BJ (cell line): ENCODE measurements around the gene FZD10. TPM values are rescaled to one million over a fixed set of nuclear protein-coding genes. Genes with fewer than 3 reads are reported as not detected.

Experiments used
- CTCF ChIA-PET: fragments of 350-600 bp; formaldehyde crosslinking; extraction: SDS; loops from one replicate; lab custom pipeline; 2021; ENCODE audit warnings: antibody characterized with exemption, inconsistent platforms; lab: Yijun Ruan, JAX
- POLR2A ChIA-PET: fragments of 300-600 bp; sonication (Branson Sonifier 250); formaldehyde crosslinking; extraction: SDS; loops from one replicate; lab custom pipeline; 2021; ENCODE audit warnings: antibody characterized with exemption; lab: Charles Lee
- DNase-seq: peaks from one replicate; pipeline ENCODE4 v3.0.0-alpha.2; 2011; ENCODE audit warnings: low read depth
- H3K27me3 ChIP-seq: 2 replicates; pipeline ENCODE4 v1.6.0; 2011; ENCODE audit warnings: low read length; ENCODE audit not compliant: control insufficient read depth, insufficient read depth
- H3K36me3 ChIP-seq: 2 replicates; pipeline ENCODE4 v1.5.1; 2011; ENCODE audit warnings: low read length; ENCODE audit not compliant: control insufficient read depth, insufficient read depth
- H3K4me3 ChIP-seq: 2 replicates; pipeline ENCODE4 v1.5.1; 2011; ENCODE audit warnings: low read depth, mild to moderate bottlenecking, control low read depth, low read length
- CTCF ChIP-seq: IDR thresholded peaks from 2 replicates; pipeline ENCODE4 v1.5.1; 2011; ENCODE audit warnings: low read depth, mild to moderate bottlenecking, control low read depth, inconsistent platforms, low read length, moderate library complexity; ENCODE audit not compliant: insufficient read depth
- polyA plus RNA-seq: library from polyadenylated mRNA; depleted of rRNA; stranded (reverse); fragments of >200 nt; gene quantifications from 2 replicates; pipeline ENCODE4 v1.2.3, GENCODE V29; 2011

The FZD10 gene
- polyA plus RNA-seq, 1 experiment = not detected

- TF ChIP-seq CTCF = no peak
- ChIA-PET CTCF (no interaction called here), POLR2A (no interaction called here)
- Histone ChIP-seq H3K4me3 (no peak overlapping the region), H3K27me3 (no peaks in the 10 kb centered on the region), H3K36me3 (no peaks in the 10 kb centered on the region)
- DNase-seq = no peak
These were observed 44.6 kb upstream of the FZD10 start for GRCh38 chr12:130117701-130118100.

GRCh38 chr12:130118181-130118580 lies 44.1 kb upstream of the FZD10 start:
- no peak for TF ChIP-seq CTCF
- POLR2A ChIA-PET = no interaction called here
- H3K36me3 ChIP-seq = no peaks in the 10 kb centered on the region
- CTCF ChIA-PET = no interaction called here
- H3K27me3 ChIP-seq = no peaks in the 10 kb centered on the region
- DNase-seq = no peak
- no peak overlapping the region for H3K4me3 ChIP-seq

GRCh38 chr12:130119241-130119861 lies 42.9 kb upstream of the FZD10 start:
- Histone ChIP-seq H3K27me3 (no peaks in the 10 kb centered on the region), H3K4me3 (no peak overlapping the region), H3K36me3 (no peaks in the 10 kb centered on the region)
- no peak for DNase-seq
- no peak for TF ChIP-seq CTCF
- CTCF ChIA-PET = no interaction called here
- POLR2A ChIA-PET = no interaction called here

GRCh38 chr12:130120012-130120805 lies 42.1 kb upstream of the FZD10 start:
- DNase-seq = no peak
- Histone ChIP-seq H3K36me3 (no peaks in the 10 kb centered on the region), H3K4me3 (no peak overlapping the region), H3K27me3 (no peaks in the 10 kb centered on the region)
- TF ChIP-seq CTCF = no peak
- ChIA-PET POLR2A (no interaction called here), CTCF (no interaction called here)

GRCh38 chr12:130121226-130122000 lies 40.9 kb upstream of the FZD10 start:
- POLR2A ChIA-PET = no interaction called here
- DNase-seq = no peak
- Histone ChIP-seq H3K36me3 (no peaks in the 10 kb centered on the region), H3K27me3 (no peaks in the 10 kb centered on the region), H3K4me3 (no peak overlapping the region)
- TF ChIP-seq CTCF = no peak
- CTCF ChIA-PET = no interaction called here
